HCT116 (cell line): ENCODE results near the gene KLHDC3. TPM values are rescaled to one million over a fixed set of nuclear protein-coding genes. Genes with fewer than 3 reads are reported as not detected.
A peak's percentile ranks its signal among the peaks of the same experiment; 100 is the strongest.

Experiments
- ATAC-seq: fragments of 200-7000 bp; cut with Tn5 transposase; 2 replicates; pipeline ENCODE4 v1.9.1; 2020; ENCODE audit warnings: mild to moderate bottlenecking, moderate library complexity
- BruUV-seq: library from RNA; stranded (reverse); fragments of 400-500 nt; replicated peaks from 2 replicates; lab custom pipeline; 2021; lab: Mats Ljungman, UMichigan
- CTCF ChIA-PET: fragments of 300-600 bp; sonication (Branson Sonifier 250); formaldehyde crosslinking; loops from one replicate; lab custom pipeline; 2021; ENCODE audit warnings: antibody characterized with exemption; lab: Charles Lee
- POLR2A ChIA-PET: fragments of 300-600, 350-600 bp; sonication (Branson Sonifier 250); formaldehyde crosslinking; loops from one replicate; lab custom pipeline; 2021; ENCODE audit warnings: antibody characterized with exemption; lab: Charles Lee
- RAD21 ChIA-PET, 2 experiments: fragments of 300-600 bp; sonication (Branson Sonifier 250); formaldehyde crosslinking; loops; one replicate each; lab custom pipeline; 2023; ENCODE audit warnings: low total read pairs in 2 of 2; ENCODE audit not compliant: uncharacterized antibody in 2 of 2, unreplicated experiment in 2 of 2, low non-redundant PET in 1 of 2; lab: Charles Lee
- DNase-seq: peaks from one replicate; pipeline ENCODE4 v3.0.0-alpha.2; 2010; ENCODE audit warnings: low read depth, low spot score
- H2AFZ ChIP-seq: fragments of 200-600 bp; shearing (Covaris generic), sonication (generic); 2 replicates; pipeline ENCODE4 v1.6.1; 2017; ENCODE audit warnings: low read depth, mixed run types, mixed read lengths, antibody characterized with exemption, low read length; ENCODE audit not compliant: poor library complexity, severe bottlenecking
- H3K27ac ChIP-seq: 2 replicates; pipeline ENCODE4 v1.5.1; 2012; ENCODE audit warnings: low read depth, low read length
- H3K27me3 ChIP-seq: fragments of 200-600 bp; sonication (generic); 2 replicates; pipeline ENCODE4 v1.6.1; 2016; ENCODE audit warnings: mixed run types, low read length, mixed read lengths; ENCODE audit not compliant: insufficient read depth
- H3K36me3 ChIP-seq, 2 experiments: fragments of 200-500 bp in 1 of 2; fragments of 200-600 bp in 1 of 2; sonication (Bioruptor generic) in 1 of 2; sonication (generic) in 1 of 2; 2 replicates each; pipeline versions ENCODE4 v1.5.1 to v1.6.1; 2014 to 2016; ENCODE audit warnings: low read length in 2 of 2, inconsistent platforms in 1 of 2, mixed read lengths in 1 of 2, mixed run types in 1 of 2; ENCODE audit not compliant: insufficient read depth in 2 of 2, control insufficient read depth in 1 of 2
- H3K4me1 ChIP-seq, 2 experiments: fragments of 200-600 bp in 1 of 2; sonication (generic) in 1 of 2; 2 replicates each; pipeline versions ENCODE4 v1.5.1 to v1.6.1; 2012 to 2017; ENCODE audit warnings: low read length in 2 of 2, inconsistent platforms in 1 of 2, mild to moderate bottlenecking in 1 of 2, mixed read lengths in 1 of 2, mixed run types in 1 of 2, moderate library complexity in 1 of 2; ENCODE audit not compliant: insufficient read depth in 2 of 2, control insufficient read depth in 1 of 2
- H3K4me2 ChIP-seq: fragments of 200-600 bp; sonication (generic); 2 replicates; pipeline ENCODE4 v1.6.1; 2017; ENCODE audit warnings: mixed run types, low read length, mixed read lengths
- H3K4me3 ChIP-seq, 2 experiments: fragments of 200-600 bp in 1 of 2; sonication (generic) in 1 of 2; replicated peaks in 1 of 2; 2 replicates each; pipeline ENCODE4 v1.5.1; 2011 to 2016; ENCODE audit warnings: low read length in 2 of 2, control low read depth in 1 of 2, low read depth in 1 of 2, mild to moderate bottlenecking in 1 of 2, mixed read lengths in 1 of 2, mixed run types in 1 of 2
- H3K79me2 ChIP-seq: fragments of 200-600 bp; sonication (generic); 2 replicates; pipeline ENCODE4 v1.6.1; 2017; ENCODE audit warnings: mild to moderate bottlenecking, mixed run types, low read length, moderate library complexity, mixed read lengths; ENCODE audit not compliant: insufficient read depth
- H3K9ac ChIP-seq: fragments of 200-600 bp; sonication (generic); 2 replicates; pipeline ENCODE4 v1.6.1; 2016; ENCODE audit warnings: low read length, mixed read lengths
- H3K9me2 ChIP-seq: fragments of 200-600 bp; sonication (generic), shearing (Covaris generic); 2 replicates; pipeline ENCODE4 v1.6.1; 2017; ENCODE audit warnings: mixed run types, mild to moderate bottlenecking, moderate library complexity; ENCODE audit not compliant: insufficient read depth
- H3K9me3 ChIP-seq, 2 experiments: fragments of 200-500 bp in 1 of 2; fragments of 200-600 bp in 1 of 2; sonication (Bioruptor generic) in 1 of 2; sonication (generic) in 1 of 2; 2 replicates each; pipeline ENCODE4 v1.6.1; 2014 to 2017; ENCODE audit warnings: low read length in 2 of 2, mixed read lengths in 2 of 2, inconsistent platforms in 1 of 2, low read depth in 1 of 2, mild to moderate bottlenecking in 1 of 2, mixed run types in 1 of 2, moderate library complexity in 1 of 2; ENCODE audit not compliant: control insufficient read depth in 1 of 2, insufficient read depth in 1 of 2
- H4K20me1 ChIP-seq: fragments of 200-600 bp; sonication (generic), shearing (Covaris generic); 2 replicates; pipeline ENCODE4 v1.6.1; 2017; ENCODE audit warnings: mixed run types, mild to moderate bottlenecking, moderate library complexity; ENCODE audit not compliant: insufficient read depth
- CEBPB ChIP-seq: IDR thresholded peaks from 2 replicates; pipeline ENCODE4 v1.6.1; 2012; ENCODE audit warnings: low read depth
- EGR1 ChIP-seq: IDR thresholded peaks from 2 replicates; pipeline ENCODE4 v1.6.1; 2012; ENCODE audit warnings: low read depth
- ELF1 ChIP-seq: IDR thresholded peaks from 2 replicates; pipeline ENCODE4 v1.6.1; 2012; ENCODE audit warnings: low read depth, borderline replicate concordance
- SIN3A ChIP-seq: IDR thresholded peaks from 2 replicates; pipeline ENCODE4 v1.6.1; 2012; ENCODE audit warnings: low read depth
- SP1 ChIP-seq: IDR thresholded peaks from 2 replicates; pipeline ENCODE4 v1.6.1; 2012; ENCODE audit warnings: low read depth
- TCF7L2 ChIP-seq: IDR thresholded peaks from 2 replicates; pipeline ENCODE4 v1.7.0; 2011; ENCODE audit warnings: borderline replicate concordance, inconsistent platforms; ENCODE audit not compliant: insufficient read depth, insufficient read length; ENCODE audit errors: extremely low read depth
- ZNF274 ChIP-seq: fragments of 200-500 bp; sonication (Bioruptor generic); IDR thresholded peaks from 2 replicates; pipeline ENCODE4 v1.6.1; 2014; ENCODE audit warnings: mild to moderate bottlenecking, low read depth, low read length, inconsistent platforms
- intact Hi-C: fragments of 100-400 bp; cut with micrococcal nuclease; formaldehyde crosslinking; loops from 2 replicates; pipeline ENCODE4 v1.10.0; 2022
- total RNA-seq: library from RNA; stranded (reverse); gene quantifications from one replicate; pipeline ENCODE4 v1.2.1, GENCODE V29; 2021; ENCODE audit not compliant: unreplicated experiment
- TF ChIP-seq, protein P1 (sequence below): IDR thresholded peaks from 2 replicates; pipeline ENCODE4 v1.6.1; 2012
- TF ChIP-seq, protein P2 (sequence below): IDR thresholded peaks from 2 replicates; pipeline ENCODE4 v1.6.1; 2012

The KLHDC3 gene
- total RNA-seq, 1 experiment from 2014 or later, result 67.2 TPM

DNA sequence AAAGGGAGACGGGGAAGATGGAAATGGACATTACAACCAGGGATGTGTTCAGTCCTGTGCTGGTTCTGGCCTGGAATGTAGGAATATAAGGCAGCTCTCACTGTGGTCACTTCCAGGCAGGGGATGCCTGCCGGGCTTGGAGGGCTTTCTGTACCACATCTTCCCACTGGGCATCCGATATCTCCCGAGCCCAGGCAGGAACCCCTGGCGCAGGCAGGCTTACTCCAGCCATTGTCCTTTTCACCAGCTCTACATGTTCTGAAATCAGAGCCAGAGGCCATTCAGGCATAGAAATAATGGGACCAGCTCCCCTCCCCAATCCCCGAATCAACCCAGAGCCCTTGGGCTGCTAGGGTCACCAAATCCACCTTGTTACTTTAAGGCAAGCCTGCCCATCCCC lies 1.7 kb upstream of the KLHDC3 start:
- Histone ChIP-seq H3K36me3 (peaks cover 34 to 37% of the 10 kb centered on the region in 2 experiments; a peak in 3 of 4 replicates), H3K4me1 (peaks cover 7 to 20% of the 10 kb centered on the region in 2 experiments; a peak in 2 of 4 replicates), H3K9me3 (no peaks in the 10 kb centered on the region), H3K4me2 (peak overlapping the region; percentile 79), H3K27ac (peak overlapping the region; percentile 52; the same call in 1 of the 2 replicates), H3K9ac (peak overlapping the region; percentile 84), H3K9me2 (no peaks in the 10 kb centered on the region), H2AFZ (no peak overlapping the region), H3K79me2 (peaks cover 46% of the 10 kb centered on the region), H3K27me3 (no peaks in the 10 kb centered on the region), H4K20me1 (no peaks in the 10 kb centered on the region), H3K4me3 (peak overlapping the region; percentile 91 to 99)
- ATAC-seq (no peak), DNase-seq (no peak)
- POLR2A ChIA-PET, result no interaction called here
- TF ChIP-seq ELF1 (no peak), ZNF274 (no peak), SP1 (no peak), TCF7L2 (no peak), CEBPB (no peak), SIN3A (no peak), EGR1 (no peak)
- TF ChIP-seq, protein P1, sequence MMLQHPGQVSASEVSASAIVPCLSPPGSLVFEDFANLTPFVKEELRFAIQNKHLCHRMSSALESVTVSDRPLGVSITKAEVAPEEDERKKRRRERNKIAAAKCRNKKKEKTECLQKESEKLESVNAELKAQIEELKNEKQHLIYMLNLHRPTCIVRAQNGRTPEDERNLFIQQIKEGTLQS, result no peak
- TF ChIP-seq, protein P2, sequence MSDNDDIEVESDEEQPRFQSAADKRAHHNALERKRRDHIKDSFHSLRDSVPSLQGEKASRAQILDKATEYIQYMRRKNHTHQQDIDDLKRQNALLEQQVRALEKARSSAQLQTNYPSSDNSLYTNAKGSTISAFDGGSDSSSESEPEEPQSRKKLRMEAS, result no peak
- RAD21 ChIA-PET, result no interaction called here
- no TSS peak for BruUV-seq
- intact Hi-C loops, result loop anchor here (5.0 kb wide), 2 partner anchors 45 to 255 kb away; partner anchors contain the start of genes KLC4 and MRPL2
- CTCF ChIA-PET, result no interaction called here
